ENCODE measurements around the gene CHML.

Gene CHML

GRCh38 chr1:241645199-241645598 lies 5.0 kb upstream of the CHML start:
- no peak for DNase-seq

- DNase-seq: no peak
Observed at GRCh38 chr1:241644259-241644658, 4.1 kb upstream of the CHML start.

GRCh38 chr1:241642593-241642944 lies 2.4 kb upstream of the CHML start:
- no peak for DNase-seq

- DNase-seq: no peak
Observed at GRCh38 chr1:241641773-241642592, 1.8 kb upstream of the CHML start.

GRCh38 chr1:241640867-241641622 lies 876 bp upstream of the CHML start:
- no peak for DNase-seq

GRCh38 chr1:241639623-241640148 lies 483 bp downstream of the CHML start:
- peak; percentile 27 to 57 for DNase-seq

GRCh38 chr1:241638909-241639622 lies 1.1 kb downstream of the CHML start:
- no peak for DNase-seq

- DNase-seq: no peak
Observed at GRCh38 chr1:241638099-241638682, 2.0 kb downstream of the CHML start.

- DNase-seq: no peak
Observed at GRCh38 chr1:241637604-241638003, 2.6 kb downstream of the CHML start.

GRCh38 chr1:241637046-241637590 lies 3.1 kb downstream of the CHML start:
- no peak for DNase-seq

- no peak for DNase-seq
Observed at GRCh38 chr1:241636291-241636690, 3.9 kb downstream of the CHML start.

- DNase-seq: no peak
Observed at GRCh38 chr1:241635556-241636152, 4.5 kb downstream of the CHML start.

GRCh38 chr1:241632987-241633386 lies 7.2 kb downstream of the CHML start:
- no peak for DNase-seq

- DNase-seq: no peak
Observed at GRCh38 chr1:241631674-241632073, 8.5 kb downstream of the CHML start.

- no peak for DNase-seq
Observed at GRCh38 chr1:241630899-241631298, 9.3 kb downstream of the CHML start.

- no peak for DNase-seq
Observed at GRCh38 chr1:241630476-241630875, 9.7 kb downstream of the CHML start.

- DNase-seq: no peak
Observed at GRCh38 chr1:241630005-241630404, 10.2 kb downstream of the CHML start.

GRCh38 chr1:241627453-241628259 lies 12.5 kb downstream of the CHML start:
- peak in 1 of 2 experiments; percentile 17 for DNase-seq

- DNase-seq: no peak
Observed at GRCh38 chr1:241624935-241625334, 15.2 kb downstream of the CHML start.

- DNase-seq: no peak
Observed at GRCh38 chr1:241622669-241623068, 17.5 kb downstream of the CHML start.

GRCh38 chr1:241617426-241617825 lies 22.7 kb downstream of the CHML start:
- no peak for DNase-seq
